GM18519 (cell line): Measurements from ENCODE around the gene PEX6.
"Not testable (repeated sequence)": the region's sequence is repeated elsewhere in the genome, so short reads cannot be mapped to it uniquely, and the experiment has no call there.

ENCODE experiments used
- ATAC-seq: cut with Tn5 transposase; IDR thresholded peaks from one replicate; pipeline ENCODE4 v1.9.1; 2021; ENCODE audit warnings: mild to moderate bottlenecking, moderate library complexity; ENCODE audit not compliant: unreplicated experiment, low FRiP score

Gene PEX6

DNA sequence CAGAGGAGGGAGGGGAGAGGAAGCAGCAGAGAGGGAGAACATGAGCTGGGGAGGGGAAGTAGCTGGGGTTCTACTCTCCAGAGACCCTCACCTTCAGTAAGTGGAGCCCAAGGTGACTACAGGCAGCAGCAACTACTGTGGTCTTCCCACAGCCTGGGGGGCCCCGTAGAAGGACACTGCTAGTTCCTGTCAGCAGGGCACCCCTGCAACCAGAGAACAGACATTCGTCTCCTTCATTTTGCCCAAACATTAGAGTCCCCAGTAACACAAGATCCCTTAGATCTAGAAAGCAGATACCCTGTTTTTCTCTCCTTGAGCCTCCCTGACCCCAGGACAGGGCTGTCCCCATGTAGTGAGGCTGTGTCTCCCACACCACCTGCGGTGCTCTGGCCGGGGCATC is 10.2 kb downstream of the PEX6 start:
- ATAC-seq: no peak

DNA sequence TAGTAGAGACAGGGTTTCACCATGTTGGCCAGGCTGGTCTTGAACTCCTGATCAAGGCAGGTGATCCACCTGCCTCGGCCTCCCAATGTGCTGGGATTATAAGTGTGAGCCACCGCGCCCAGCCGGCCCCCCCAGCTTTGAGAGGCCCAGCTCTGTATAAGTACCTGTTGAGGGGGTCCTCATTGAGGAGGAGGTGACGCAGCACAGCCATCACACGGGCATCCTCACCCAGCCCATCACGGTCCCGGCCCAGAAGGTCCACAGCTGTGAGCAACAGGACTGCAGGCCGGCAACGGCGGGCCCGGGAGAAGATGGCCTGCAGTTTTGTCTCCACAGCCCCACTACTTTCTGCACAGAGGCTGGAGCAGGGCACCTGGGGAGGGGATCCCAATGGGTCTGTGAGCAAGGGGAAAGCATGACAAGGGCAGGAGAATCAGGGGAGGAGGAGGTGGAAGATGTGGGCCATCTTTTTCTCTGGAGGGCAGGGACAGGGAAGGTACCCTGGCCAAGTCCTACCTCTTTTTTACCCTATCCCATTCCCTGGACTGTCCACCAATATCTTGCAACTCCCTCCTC is 10.8 kb downstream of the PEX6 start:
- no peak for ATAC-seq

DNA sequence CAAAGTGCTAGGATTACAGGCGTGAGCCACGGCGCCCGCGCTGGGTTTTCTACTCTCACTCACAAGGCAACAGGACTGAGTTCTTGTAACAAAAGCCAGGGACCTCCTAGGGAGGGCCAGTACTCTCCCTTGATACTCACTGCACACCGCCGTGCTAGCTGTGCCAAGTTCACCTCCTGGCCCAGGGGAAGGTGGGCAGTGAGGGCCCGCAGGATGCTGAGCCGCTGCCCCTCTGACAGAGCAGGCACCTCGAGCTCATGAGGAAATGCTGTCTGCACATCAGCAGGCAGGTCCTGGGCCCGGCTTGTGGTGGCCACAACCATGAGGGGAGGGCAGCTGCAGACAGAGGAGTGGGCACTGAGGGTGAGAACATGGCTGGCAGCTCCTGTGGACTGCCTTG is 11.8 kb downstream of the PEX6 start:
- ATAC-seq: no peak

DNA sequence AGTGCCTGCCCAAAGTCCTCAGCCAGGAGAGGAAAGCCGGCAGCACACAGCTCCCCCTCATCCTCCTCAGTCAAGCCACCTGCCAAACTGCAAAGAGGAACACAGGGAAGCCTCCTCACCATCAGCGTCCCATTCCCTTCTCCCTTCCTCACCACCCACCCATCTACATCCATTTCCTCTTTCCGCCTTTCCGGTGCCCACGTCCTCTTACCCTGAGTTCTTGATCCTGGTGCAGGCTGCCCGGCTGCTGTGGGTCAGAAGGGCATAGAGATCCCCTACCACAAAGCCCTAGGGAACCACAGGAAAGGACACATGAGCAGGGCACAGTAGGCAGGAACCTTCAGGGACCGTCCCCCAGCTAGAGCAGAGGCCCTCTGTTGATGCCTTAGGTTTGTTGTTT is 12.4 kb downstream of the PEX6 start:
- no peak for ATAC-seq

DNA sequence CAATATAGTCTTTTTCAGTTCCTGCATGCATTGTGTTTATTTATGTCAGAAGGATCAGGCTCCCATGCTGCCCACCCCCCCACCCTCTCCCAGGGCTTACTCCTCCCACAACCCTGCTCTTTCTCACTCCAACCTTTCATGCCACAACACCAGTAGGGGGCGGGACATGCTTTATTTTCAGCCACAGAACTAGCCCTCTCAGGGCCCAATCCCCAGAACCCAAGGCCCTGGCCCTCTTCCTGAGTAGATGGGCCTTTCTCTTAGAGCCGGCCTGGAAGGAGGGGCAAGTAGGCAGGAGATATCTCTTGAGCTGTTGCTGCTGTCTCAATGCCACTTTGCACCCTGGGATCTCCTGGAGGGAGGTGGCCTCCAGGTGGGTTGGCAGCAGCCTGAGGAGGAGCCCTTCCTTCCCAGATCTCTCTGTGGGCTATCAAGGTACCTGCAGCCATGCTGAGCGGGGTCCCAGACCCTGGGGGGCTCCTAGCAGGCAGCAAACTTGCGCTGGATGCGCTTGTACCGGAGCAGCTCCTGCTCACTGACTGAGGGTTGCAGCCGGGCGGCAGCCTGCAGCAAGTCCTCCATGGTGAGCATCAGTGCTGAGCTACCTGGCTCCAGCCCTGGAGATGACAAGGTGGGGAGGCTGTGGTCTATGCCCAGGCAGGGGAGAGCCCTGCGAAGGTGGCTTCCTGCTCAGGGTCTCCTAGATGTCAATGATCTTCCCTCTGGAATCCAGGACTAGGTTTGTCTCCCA is 15.0 kb downstream of the PEX6 start:
- no peak for ATAC-seq

DNA sequence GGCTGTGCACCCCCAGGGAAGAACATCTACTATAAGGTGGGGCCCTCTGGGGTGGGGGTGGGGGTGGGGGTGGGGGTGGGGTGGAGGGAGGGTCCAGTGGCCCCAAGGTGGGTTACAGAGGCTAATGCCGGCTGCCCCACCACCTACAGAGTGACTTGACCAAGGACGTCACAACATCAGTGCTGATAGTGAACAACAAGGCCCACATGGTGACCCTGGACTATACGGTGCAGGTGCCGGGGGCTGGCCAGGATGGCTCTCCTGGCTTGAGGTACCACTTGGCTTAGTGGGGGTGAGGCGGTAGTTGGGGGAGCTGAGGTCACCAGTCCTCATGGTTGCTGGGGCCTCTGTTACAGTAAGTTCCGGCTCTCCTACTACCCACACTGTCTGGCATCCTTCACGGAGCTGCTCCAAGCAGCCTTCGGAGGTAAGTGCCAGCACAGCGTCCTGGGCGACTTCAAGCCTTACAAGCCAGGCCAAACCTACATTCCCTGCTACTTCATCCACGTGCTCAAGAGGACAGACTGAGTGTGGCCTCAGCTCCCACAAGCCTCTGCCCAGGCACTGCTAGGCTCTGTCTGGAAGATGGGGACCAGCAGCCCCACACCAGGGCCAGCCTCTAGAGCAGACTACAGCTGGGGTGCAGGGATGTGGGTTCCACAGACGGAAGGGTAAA is 15.7 kb downstream of the PEX6 start:
- no peak for ATAC-seq

DNA sequence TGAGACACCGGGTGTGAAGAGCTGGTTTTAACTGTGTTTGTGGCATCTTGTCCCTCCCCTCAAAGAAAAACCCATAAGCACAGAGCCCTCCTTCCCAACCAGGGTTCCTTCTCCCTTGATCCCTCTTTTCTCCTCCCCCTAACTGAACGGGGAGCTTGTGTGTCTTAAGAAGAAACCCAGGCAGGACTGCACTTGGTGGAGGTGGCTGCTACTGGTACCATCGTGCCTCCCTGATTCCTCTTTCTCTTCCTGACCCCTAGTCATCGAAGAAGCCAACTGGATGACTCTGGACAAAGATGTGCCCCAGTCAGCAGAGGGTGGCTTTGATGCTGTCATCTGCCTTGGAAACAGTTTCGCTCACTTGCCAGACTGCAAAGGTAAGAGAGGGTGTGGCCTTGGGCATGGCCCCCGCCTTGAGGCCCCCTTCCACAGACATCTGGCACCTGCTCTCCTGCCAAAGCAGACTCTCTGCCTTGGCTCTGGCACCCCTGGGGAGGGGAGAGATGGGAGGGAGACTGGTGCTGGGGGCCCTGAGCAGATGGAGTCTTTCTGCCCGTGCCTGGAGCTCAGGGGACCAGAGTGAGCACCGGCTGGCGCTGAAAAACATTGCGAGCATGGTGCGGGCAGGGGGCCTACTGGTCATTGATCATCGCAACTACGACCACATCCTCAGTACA is 16.3 kb downstream of the PEX6 start:
- ATAC-seq: no peak

DNA sequence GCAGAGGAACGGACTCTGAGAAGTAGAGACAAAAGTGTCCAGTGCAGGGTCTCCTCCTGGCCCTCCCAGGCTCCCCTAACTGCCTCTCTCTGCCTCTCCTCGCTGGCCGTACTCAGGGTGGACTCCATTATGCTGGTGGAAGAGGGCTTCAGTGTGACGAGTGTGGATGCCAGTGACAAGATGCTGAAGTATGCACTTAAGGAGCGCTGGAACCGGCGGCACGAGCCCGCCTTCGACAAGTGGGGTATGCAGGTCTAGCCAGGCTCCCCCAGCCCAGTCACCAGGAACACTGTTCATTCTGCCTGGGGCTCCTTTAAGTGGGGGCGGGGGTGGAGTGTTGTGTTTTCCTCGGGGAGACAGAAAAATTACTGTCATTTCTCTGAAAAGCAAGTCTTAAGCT is 16.9 kb downstream of the PEX6 start:
- no peak for ATAC-seq

DNA sequence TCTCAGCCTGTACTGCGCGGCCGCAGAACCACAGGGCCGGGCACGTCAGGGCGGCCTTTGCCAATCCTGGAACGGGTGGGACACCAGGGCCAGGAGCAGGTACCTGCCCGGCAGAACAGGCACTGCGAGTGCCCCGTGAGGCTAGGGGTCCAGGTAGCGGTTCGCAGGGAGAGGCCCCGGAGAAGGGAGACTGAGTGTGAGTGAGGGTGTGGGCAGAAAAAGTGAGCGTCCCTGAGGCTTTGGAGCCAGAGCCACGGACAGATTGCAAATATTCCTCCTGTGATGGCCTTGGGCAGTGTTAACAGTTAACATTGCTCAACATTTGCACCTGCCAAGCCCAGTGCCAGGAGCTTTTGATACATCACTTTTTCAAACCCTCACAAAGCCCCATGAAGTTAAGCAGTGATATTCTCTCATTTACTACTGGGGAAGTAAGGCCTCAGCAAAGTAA is 17.9 kb downstream of the PEX6 start:
- no peak for ATAC-seq

DNA sequence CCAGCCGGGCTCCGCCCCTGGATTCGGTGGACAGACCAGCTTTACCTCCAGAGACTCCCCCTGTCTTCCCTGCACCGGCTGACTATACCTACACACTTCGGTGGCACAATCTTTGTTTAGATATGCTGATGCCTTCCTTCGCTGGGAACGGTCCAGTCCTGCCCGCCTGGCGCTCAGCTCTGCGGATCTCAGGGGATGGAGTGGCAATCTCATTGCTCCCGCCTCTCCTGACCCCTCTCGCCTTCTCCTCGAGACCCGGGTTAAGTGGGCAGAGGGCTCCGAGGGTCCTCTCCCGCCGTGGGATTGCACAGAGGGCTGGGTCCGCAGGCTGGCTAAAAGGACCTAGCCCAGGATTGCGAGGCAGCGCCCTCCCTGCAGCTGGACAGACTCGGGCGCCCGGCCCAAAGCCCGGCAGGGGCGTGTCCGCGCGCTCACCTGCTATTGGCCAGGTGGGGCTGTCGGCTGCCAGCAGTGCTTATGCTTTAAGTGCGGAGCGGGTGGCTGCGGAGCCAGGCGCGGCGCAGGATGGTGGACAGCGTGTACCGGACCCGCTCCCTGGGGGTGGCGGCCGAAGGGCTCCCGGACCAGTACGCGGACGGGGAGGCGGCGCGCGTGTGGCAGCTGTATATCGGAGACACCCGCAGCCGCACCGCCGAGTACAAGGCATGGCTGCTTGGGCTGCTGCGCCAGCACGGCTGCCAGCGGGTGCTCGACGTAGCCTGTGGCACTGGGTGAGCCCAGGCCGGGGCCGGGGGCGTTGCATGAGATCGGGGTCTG is 18.6 kb downstream of the PEX6 start, which contains the start of gene GNMT:
GNMT (plus strand) TSS at position 512 of the 777 bp plus-strand sequence; CDS start at position 526, 14 bp downstream.
- ATAC-seq: no peak

DNA sequence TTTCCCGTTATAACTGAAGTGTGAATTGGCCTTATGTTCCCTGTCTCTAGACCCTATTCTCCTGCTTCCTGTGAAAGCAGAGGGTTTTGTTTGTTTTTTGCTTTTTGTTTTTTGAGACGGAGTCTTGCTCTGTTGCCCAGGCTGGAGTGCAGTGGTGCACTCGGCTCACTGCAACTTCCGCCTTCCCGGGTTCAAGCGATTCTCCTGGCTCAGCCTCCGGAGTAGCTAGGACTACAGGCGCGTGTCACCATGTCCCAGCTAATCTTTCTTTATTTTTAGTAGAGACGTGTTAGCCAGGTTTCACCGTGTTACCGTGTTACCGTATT is 19.1 kb downstream of the PEX6 start:
- ATAC-seq: no peak

DNA sequence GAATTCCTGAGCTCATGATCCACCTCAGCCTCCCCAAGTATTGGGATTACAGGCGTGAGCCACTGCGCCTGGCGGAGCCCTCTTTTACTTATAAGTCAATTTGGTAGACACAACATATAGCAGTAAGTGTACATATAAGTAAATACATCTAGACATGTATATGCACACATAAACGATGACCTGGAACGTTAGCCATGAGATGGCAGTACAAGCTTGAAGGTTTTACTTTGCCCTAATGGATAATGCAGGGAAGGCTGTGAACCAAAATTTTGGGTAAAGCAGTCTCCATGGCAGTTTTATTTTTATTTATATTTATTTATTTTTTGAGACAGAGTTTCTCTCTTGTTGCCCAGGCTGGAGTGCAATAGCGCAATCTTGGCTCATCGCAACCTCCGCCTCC is 20.9 kb downstream of the PEX6 start:
- ATAC-seq: no peak

DNA sequence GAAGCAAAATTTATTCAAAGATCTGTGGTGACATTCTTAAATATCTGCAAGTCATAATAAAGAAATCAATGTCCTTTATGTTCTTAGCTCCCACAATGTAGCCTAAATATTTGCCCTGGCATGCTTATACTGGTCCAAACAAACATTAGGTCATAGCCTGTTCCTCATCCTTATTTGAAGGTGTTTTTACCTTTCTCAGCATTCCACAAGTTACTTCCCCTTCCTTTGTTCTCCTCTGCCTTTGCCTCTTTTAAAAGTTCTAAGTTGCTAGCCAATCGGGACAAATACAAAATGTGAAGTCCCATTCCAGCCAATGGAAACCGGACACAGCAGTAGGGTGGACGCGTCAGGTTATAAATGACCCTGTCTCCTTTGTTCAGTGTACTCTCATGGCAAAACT is 24.6 kb downstream of the PEX6 start:
- ATAC-seq: not testable (repeated sequence)

DNA sequence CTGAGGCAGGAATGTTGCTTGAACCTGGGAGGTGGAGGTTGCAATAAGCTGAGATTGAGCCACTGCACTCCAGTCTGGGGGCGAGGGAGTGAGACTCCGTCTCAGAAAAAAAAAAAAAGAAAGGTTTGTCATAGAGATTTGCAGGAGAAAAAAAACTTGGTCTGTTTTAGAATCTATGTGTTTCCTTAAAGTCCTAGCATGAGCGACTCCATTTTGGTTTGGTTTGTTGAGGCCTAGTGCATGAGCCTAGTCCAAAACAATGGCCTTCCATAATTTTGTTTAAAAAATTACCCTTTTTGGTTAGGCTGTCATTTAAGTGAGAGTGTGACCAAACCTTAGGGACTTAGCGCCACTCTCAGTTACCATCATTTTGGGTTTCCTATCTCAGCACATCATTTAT is 26.6 kb downstream of the PEX6 start:
- ATAC-seq: no peak

DNA sequence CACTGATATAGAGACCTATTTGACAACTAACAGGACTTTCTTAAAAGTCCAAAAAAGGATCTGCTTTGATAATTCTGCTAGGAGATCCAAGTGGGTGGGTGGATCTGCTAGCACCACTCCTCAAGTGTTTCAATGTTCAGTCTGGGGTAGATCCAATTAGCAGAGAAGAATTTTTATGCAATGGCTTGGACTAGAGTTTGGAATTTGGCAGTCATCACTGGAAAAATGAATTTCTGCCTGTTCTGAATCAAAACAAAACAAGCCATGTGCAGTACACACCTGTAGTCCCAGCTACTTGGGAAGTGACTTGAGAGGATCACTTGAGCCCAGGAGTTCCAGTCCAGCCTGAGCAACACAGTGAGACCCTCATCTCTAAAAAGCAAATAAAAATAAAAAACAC is 31.0 kb downstream of the PEX6 start:
- ATAC-seq: no peak

DNA sequence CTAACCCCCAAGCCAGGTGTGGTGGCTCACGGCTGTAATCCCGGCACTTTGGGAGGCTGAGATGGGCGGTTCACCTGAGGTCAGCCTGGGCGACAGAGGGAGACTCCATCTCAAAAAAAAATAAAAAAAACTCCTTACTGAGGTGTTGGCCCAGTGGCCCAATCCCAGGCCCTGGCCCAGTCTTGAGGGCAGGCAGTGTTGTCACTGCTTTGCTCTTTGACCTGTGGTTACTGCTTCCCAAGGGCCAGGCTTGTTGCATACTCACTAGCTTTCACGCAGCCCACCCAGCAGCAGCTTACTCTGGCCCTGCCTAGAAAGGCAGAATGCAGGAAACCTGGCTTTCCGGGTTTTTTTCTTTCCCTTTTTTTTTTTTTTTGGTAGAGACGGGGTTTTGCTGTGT is 36.5 kb downstream of the PEX6 start:
- ATAC-seq: no peak

DNA sequence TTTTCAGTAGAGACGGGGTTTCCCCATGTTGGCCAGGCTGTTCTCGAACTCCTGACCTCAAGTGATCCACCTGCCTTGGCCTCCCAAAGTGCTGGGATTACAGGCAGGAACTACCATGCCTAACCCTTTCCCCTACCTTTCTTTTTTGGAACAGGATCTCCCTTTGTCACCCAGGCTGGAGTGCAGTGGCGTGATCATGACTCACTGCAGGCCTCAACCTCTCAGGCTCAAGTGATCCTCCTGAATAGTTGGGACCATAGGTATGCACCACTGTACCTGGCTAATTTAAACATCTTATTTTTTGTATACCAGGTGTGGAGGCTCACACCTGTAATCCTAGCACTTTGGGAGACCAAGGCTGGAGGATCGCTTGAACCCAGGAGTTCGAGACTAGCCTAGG is 37.6 kb downstream of the PEX6 start:
- not testable (repeated sequence) for ATAC-seq

DNA sequence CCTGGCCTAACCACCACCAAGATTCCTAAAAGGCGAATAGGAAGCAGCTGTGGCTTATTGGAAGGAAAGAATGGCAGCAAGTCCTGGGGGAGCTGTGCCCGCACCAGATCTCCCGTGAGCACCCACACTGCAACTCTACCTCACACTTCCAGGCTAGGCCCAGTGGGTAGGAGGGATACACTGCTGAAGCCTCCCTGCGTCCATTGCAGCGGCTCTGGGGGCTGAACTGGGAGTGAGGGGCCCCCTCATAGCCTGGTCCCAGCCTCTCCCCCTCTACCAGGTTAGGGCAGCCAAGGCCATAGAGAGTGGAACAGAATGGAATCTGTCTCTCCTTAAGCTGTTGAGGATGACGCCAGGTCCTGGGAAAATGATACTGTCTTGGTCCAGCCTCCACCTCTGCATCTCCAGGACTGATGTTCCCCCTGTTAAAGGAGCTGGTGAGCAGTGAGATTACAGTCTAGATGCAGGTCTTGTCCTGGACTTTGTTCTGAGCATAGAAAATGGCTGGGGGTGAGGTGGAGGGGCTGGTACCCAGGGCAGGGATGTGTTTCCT is 38.4 kb downstream of the PEX6 start:
- no peak for ATAC-seq

DNA sequence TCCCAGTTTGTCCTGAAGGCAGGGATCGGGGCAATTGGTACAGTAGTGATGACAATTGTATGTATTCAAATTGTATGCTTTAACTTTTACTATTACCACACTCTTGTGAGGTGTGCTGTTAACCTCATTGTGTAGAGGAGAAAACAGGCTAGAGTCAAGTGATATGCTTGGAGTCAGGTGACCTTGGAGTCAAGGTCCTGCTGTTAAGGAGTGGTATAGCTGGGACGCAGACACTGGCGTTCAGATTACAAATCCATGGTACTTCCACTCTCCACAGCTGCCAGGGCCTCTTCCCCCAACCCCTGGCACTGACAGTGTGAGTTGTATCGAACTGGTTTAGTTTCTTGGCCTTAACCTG is 39.2 kb downstream of the PEX6 start:
- ATAC-seq: no peak
